Fibroblast of lung (primary cell): ENCODE results near the gene LRRK1.

Source experiments
- CTCF ChIP-seq, 2 donors: IDR thresholded peaks in 1 of 2; conservative IDR thresholded peaks in 1 of 2; 1 replicate in 1 of 2; 2 replicates in 1 of 2; pipeline ENCODE4 v1.5.1; 2011 to 2012; ENCODE audit warnings: low read length in 2 of 2, control low read depth in 1 of 2, inconsistent platforms in 1 of 2, low read depth in 1 of 2, mild to moderate bottlenecking in 1 of 2
- EZH2 ChIP-seq: IDR thresholded peaks from 2 replicates; pipeline ENCODE4 v1.5.1; 2012; ENCODE audit warnings: low read length, control low read depth, mild to moderate bottlenecking; ENCODE audit errors: missing control alignments

GRCh38 chr15:100998630-100999029 lies 79.5 kb downstream of the LRRK1 start:
- TF ChIP-seq CTCF (conservative IDR thresholded peaks at IDR 0.05 in 1 of 2, IDR thresholded peaks at IDR 0.05 in 1 of 2; ENCODE audit: low read depth in 1 of 2, low read length in 2 of 2) = no peak
- no peak for TF ChIP-seq EZH2
